Measurements from ENCODE around the gene CLTC.

GRCh38 chr17:59632398-59632797, 12.7 kb downstream of the CLTC start:
- no peak for TF ChIP-seq CTCF (IDR thresholded peaks at IDR 0.05; ENCODE audit: poor library complexity)
- TF ChIP-seq EZH2 (IDR thresholded peaks at IDR 0.05; ENCODE audit: borderline replicate concordance), result no peak
- no peak for TF ChIP-seq EZH2phosphoT487 (IDR thresholded peaks at IDR 0.05; ENCODE audit: low read depth, severe bottlenecking, unreplicated experiment)

Measured in hepatocyte (in vitro differentiated cells).